Thoracic aorta (tissue), 2 donors: Measurements from ENCODE around the gene ANKMY1. TPM values are rescaled to one million over a fixed set of nuclear protein-coding genes. Genes with fewer than 3 reads are reported as not detected.

ENCODE experiments used
- ATAC-seq: fragments of 150-250 bp; one replicate; pipeline ENCODE4 v1.8.0; 2017; ENCODE audit warnings: low read depth; ENCODE audit not compliant: insufficient number of reproducible peaks, low FRiP score
- DNase-seq: peaks from one replicate; pipeline ENCODE4 v3.0.0-alpha.2; 2020; ENCODE audit warnings: low spot score
- H3K27ac ChIP-seq, 2 donors: fragments of 200-600 bp; sonication (generic); 1 replicate in 1 of 2; 2 replicates in 1 of 2; pipeline ENCODE4 v1.5.1; 2016; ENCODE audit warnings: mild to moderate bottlenecking in 2 of 2, moderate library complexity in 2 of 2
- H3K27me3 ChIP-seq: fragments of 200-600 bp; sonication (generic); replicated peaks from 2 replicates; pipeline ENCODE4 v1.6.0; 2016; ENCODE audit warnings: mild to moderate bottlenecking; ENCODE audit not compliant: insufficient read depth
- H3K36me3 ChIP-seq: fragments of 200-600 bp; sonication (generic); one replicate; pipeline ENCODE4 v1.5.1; 2016
- H3K4me1 ChIP-seq, 2 donors: fragments of 200-600 bp; sonication (generic); 1 replicate in 1 of 2; 2 replicates in 1 of 2; pipeline versions ENCODE4 v1.5.1 to v1.6.0; 2016; ENCODE audit warnings: low read depth in 2 of 2, mild to moderate bottlenecking in 1 of 2; ENCODE audit not compliant: control insufficient read depth in 1 of 2
- H3K4me3 ChIP-seq: fragments of 200-600 bp; sonication (generic); 2 replicates; pipeline ENCODE4 v1.5.1; 2016; ENCODE audit warnings: mild to moderate bottlenecking
- H3K9me3 ChIP-seq: fragments of 200-600 bp; sonication (generic); 2 replicates; pipeline ENCODE4 v1.5.1; 2016
- total RNA-seq, 2 donors: library from RNA; depleted of rRNA; stranded (reverse); fragments of >200 nt; gene quantifications; one replicate each; pipeline versions ENCODE4 v1.1.0 to v1.2.3, GENCODE V29; 2016
- TF ChIP-seq, protein P1 (sequence below): fragments of 200-600 bp; sonication (generic); IDR thresholded peaks from one replicate; pipeline ENCODE4 v1.5.1; 2019; ENCODE audit warnings: antibody characterized with exemption

Gene ANKMY1
- total RNA-seq, 2 donors from 2014 or later, result 20.0 to 44.8 TPM

GRCh38 chr2:240557101-240557751 lies 562 bp downstream of the ANKMY1 start:
- Histone ChIP-seq H3K27ac (no peak overlapping the region), H3K36me3 (peaks cover 3% of the 10 kb centered on the region), H3K4me1 (peaks cover 29 to 41% of the 10 kb centered on the region in 2 donors), H3K4me3 (peak overlapping the region; percentile 69), H3K9me3 (no peaks in the 10 kb centered on the region), H3K27me3 (no peaks in the 10 kb centered on the region)
- ATAC-seq, result no peak
- TF ChIP-seq, protein P1, sequence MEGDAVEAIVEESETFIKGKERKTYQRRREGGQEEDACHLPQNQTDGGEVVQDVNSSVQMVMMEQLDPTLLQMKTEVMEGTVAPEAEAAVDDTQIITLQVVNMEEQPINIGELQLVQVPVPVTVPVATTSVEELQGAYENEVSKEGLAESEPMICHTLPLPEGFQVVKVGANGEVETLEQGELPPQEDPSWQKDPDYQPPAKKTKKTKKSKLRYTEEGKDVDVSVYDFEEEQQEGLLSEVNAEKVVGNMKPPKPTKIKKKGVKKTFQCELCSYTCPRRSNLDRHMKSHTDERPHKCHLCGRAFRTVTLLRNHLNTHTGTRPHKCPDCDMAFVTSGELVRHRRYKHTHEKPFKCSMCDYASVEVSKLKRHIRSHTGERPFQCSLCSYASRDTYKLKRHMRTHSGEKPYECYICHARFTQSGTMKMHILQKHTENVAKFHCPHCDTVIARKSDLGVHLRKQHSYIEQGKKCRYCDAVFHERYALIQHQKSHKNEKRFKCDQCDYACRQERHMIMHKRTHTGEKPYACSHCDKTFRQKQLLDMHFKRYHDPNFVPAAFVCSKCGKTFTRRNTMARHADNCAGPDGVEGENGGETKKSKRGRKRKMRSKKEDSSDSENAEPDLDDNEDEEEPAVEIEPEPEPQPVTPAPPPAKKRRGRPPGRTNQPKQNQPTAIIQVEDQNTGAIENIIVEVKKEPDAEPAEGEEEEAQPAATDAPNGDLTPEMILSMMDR, result no peak
- no peak for DNase-seq

DNA sequence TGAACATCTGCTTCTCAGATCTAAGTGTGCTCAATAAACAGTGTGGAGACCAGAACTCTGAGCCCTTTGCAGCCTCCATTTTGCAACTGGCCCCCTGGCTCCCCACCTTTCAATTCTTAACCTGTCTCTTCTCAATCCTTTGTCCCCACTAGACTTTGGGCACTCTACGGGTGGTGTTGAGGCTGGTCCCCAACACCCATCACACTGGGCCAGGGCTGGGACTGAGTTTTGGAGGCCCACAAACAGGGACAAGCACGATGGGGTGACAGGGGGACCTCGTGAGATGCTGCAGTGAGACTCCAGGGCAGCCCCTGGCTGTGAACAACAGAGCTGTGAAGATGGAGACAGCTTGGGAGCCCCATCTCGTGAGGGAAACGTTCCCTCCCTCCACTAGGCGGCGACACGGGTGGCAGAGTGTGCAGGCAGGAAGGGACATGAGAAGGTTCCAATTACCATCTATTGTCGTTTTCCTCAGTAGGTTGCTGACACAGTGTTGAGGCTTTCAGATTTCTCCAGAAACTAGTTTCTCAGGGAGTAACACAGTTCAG lies 1.2 kb downstream of the ANKMY1 start:
- no peaks in the 10 kb centered on the region for H3K27me3 ChIP-seq
- TF ChIP-seq, protein P1, result no peak
- DNase-seq (no peak), ATAC-seq (no peak)
- no peaks in the 10 kb centered on the region for H3K9me3 ChIP-seq
- H3K27ac ChIP-seq, result no peak overlapping the region
- no peak overlapping the region for H3K4me3 ChIP-seq
- H3K4me1 ChIP-seq, result peaks cover 23 to 37% of the 10 kb centered on the region in 2 donors
- peaks cover 3% of the 10 kb centered on the region for H3K36me3 ChIP-seq

DNA sequence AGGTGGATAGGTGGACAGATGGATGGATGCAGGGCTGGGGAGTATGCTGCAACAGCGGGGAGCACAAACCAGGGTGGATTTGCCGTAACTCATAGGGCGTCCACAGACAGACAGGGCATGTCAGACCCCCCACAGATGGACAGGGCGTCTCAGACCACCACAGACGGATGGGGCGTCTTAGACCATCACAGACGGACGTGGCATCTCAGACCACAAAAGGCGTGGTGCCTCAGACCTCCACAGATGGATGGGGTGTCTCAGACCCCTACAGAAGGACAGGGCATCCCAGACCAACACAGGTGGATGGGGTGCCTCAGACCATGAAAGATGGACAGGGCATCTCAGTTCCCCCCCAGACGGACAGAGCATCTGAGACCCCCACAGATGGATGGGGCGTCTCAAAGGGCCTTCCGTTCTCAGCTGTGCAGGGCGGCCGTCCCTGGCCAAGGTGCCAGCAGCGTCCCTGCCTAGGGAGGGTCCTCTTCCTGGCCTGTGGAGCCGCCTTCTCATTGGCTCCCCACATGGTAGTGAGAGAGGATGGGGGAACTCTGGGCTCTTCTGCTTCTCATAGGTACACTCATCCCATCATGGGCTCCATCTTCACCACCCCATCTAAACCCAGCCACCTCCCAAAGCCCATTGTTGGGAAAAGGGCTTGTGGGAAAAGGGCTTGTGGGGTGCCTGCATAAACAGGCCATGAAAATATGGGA lies 2.1 kb downstream of the ANKMY1 start:
- Histone ChIP-seq H3K4me3 (no peak overlapping the region), H3K27me3 (no peaks in the 10 kb centered on the region), H3K4me1 (peaks cover 21 to 33% of the 10 kb centered on the region in 2 donors), H3K36me3 (peaks cover 7% of the 10 kb centered on the region), H3K27ac (no peak overlapping the region), H3K9me3 (no peaks in the 10 kb centered on the region)
- no peak for DNase-seq
- no peak for ATAC-seq
- TF ChIP-seq, protein P1, result no peak

- ATAC-seq, result no peak
- TF ChIP-seq, protein P1, result no peak
- no peak overlapping the region for H3K4me3 ChIP-seq
- no peaks in the 10 kb centered on the region for H3K27me3 ChIP-seq
- peaks cover 20 to 32% of the 10 kb centered on the region in 2 donors for H3K4me1 ChIP-seq
- H3K27ac ChIP-seq, result no peak overlapping the region
- H3K36me3 ChIP-seq, result peaks cover 7% of the 10 kb centered on the region
- no peaks in the 10 kb centered on the region for H3K9me3 ChIP-seq
- no peak for DNase-seq
Observed at GRCh38 chr2:240554767-240555493, 2.9 kb downstream of the ANKMY1 start.
